Liver (tissue), 9 donors: Measurements from ENCODE around the gene FYB1. TPM values are rescaled to one million over a fixed set of nuclear protein-coding genes. Genes with fewer than 3 reads are reported as not detected.

Experiments used
- DNase-seq: peaks from one replicate; pipeline ENCODE4 v3.0.0-alpha.2; 2017; ENCODE audit warnings: low spot score
- H3K27ac ChIP-seq, 2 donors: one replicate each; pipeline ENCODE4 v1.7.0; 2013; ENCODE audit warnings: inconsistent platforms in 2 of 2, low read length in 2 of 2, control low read depth in 1 of 2, low read depth in 1 of 2, mild to moderate bottlenecking in 1 of 2
- H3K27me3 ChIP-seq, 4 donors: one replicate each; pipeline versions ENCODE4 v1.6.1 to v1.7.0; 2013; ENCODE audit warnings: low read length in 3 of 4, inconsistent platforms in 1 of 4, mild to moderate bottlenecking in 1 of 4, moderate library complexity in 1 of 4; ENCODE audit not compliant: control insufficient read depth in 4 of 4, insufficient read depth in 4 of 4
- H3K36me3 ChIP-seq, 4 donors: one replicate each; pipeline versions ENCODE4 v1.6.1 to v1.7.0; 2013; ENCODE audit warnings: low read length in 3 of 4, mild to moderate bottlenecking in 3 of 4, low read depth in 1 of 4, moderate library complexity in 1 of 4; ENCODE audit not compliant: control insufficient read depth in 4 of 4, insufficient read depth in 3 of 4
- H3K4me1 ChIP-seq, 4 donors: one replicate each; pipeline versions ENCODE4 v1.6.1 to v1.7.0; 2013; ENCODE audit warnings: low read length in 3 of 4, mild to moderate bottlenecking in 3 of 4, moderate library complexity in 1 of 4; ENCODE audit not compliant: control insufficient read depth in 4 of 4, insufficient read depth in 4 of 4
- H3K4me3 ChIP-seq, 3 donors: one replicate each; pipeline versions ENCODE4 v1.6.1 to v1.7.0; 2013; ENCODE audit warnings: low read length in 3 of 3, control low read depth in 1 of 3, low read depth in 1 of 3, mild to moderate bottlenecking in 1 of 3
- H3K9ac ChIP-seq, 2 donors: one replicate each; pipeline ENCODE4 v1.7.0; 2013; ENCODE audit warnings: low read length in 2 of 2, mild to moderate bottlenecking in 2 of 2, moderate library complexity in 2 of 2, control low read depth in 1 of 2, low read depth in 1 of 2
- H3K9me3 ChIP-seq, 4 donors: one replicate each; pipeline versions ENCODE4 v1.6.1 to v1.7.0; 2013; ENCODE audit warnings: low read length in 3 of 4; ENCODE audit not compliant: control insufficient read depth in 4 of 4
- ATF3 ChIP-seq: IDR thresholded peaks from 2 replicates; pipeline ENCODE4 v1.6.1; 2016; ENCODE audit warnings: antibody characterized with exemption
- CTCF ChIP-seq: fragments of 150-350 bp; IDR thresholded peaks from 2 replicates; pipeline ENCODE4 v1.5.1; 2017; ENCODE audit warnings: improper control_type of control experiment, low read depth, low read length; ENCODE audit not compliant: missing input control
- EGR1 ChIP-seq, 2 donors: IDR thresholded peaks; 2 replicates each; pipeline ENCODE4 v1.6.1; 2016 to 2018; ENCODE audit warnings: antibody characterized with exemption in 2 of 2, low read depth in 2 of 2
- FOXA1 ChIP-seq: IDR thresholded peaks from 2 replicates; pipeline ENCODE4 v1.6.1; 2016; ENCODE audit warnings: antibody characterized with exemption
- FOXA2 ChIP-seq: IDR thresholded peaks from 2 replicates; pipeline ENCODE4 v1.6.1; 2016; ENCODE audit warnings: antibody characterized with exemption
- GABPA ChIP-seq, 2 donors: IDR thresholded peaks in 1 of 2; conservative IDR thresholded peaks in 1 of 2; 2 replicates each; pipeline ENCODE4 v1.6.1; 2016; ENCODE audit warnings: antibody characterized with exemption in 2 of 2, mild to moderate bottlenecking in 1 of 2, moderate library complexity in 1 of 2
- HNF4A ChIP-seq, 2 donors: conservative IDR thresholded peaks; 2 replicates each; pipeline ENCODE4 v1.6.1; 2016; ENCODE audit warnings: antibody characterized with exemption in 2 of 2, mild to moderate bottlenecking in 2 of 2
- HNF4G ChIP-seq: IDR thresholded peaks from 2 replicates; pipeline ENCODE4 v1.6.1; 2016; ENCODE audit warnings: antibody characterized with exemption
- MAX ChIP-seq: IDR thresholded peaks from 2 replicates; pipeline ENCODE4 v1.6.1; 2016; ENCODE audit warnings: antibody characterized with exemption
- NR2F2 ChIP-seq: IDR thresholded peaks from 2 replicates; pipeline ENCODE4 v1.6.1; 2016; ENCODE audit warnings: antibody characterized with exemption
- RAD21 ChIP-seq, 2 donors: IDR thresholded peaks; 2 replicates each; pipeline ENCODE4 v1.6.1; 2016; ENCODE audit warnings: antibody characterized with exemption in 2 of 2, mild to moderate bottlenecking in 2 of 2
- REST ChIP-seq: IDR thresholded peaks from 2 replicates; pipeline ENCODE4 v1.6.1; 2016; ENCODE audit warnings: antibody characterized with exemption, mild to moderate bottlenecking
- RXRA ChIP-seq, 2 donors: IDR thresholded peaks; 2 replicates each; pipeline ENCODE4 v1.6.1; 2017 to 2018; ENCODE audit warnings: antibody characterized with exemption in 2 of 2, mild to moderate bottlenecking in 1 of 2
- SP1 ChIP-seq: IDR thresholded peaks from 2 replicates; pipeline ENCODE4 v1.6.1; 2018; ENCODE audit warnings: antibody characterized with exemption, mild to moderate bottlenecking
- TAF1 ChIP-seq: conservative IDR thresholded peaks from 2 replicates; pipeline ENCODE4 v1.6.1; 2016; ENCODE audit warnings: antibody characterized with exemption, mild to moderate bottlenecking
- YY1 ChIP-seq: IDR thresholded peaks from 2 replicates; pipeline ENCODE4 v1.6.1; 2016; ENCODE audit warnings: antibody characterized with exemption, mild to moderate bottlenecking
- ZBTB33 ChIP-seq: IDR thresholded peaks from 2 replicates; pipeline ENCODE4 v1.6.1; 2016; ENCODE audit warnings: antibody characterized with exemption
- WGBS: extraction: QIAGEN DNeasy Blood & Tissue Kit; methylation state at CpG from one replicate; pipeline ENCODE4 v1.1.7; 2013; 5-methylcytosine and 5-hydroxymethylcytosine counted together
- polyA plus RNA-seq, 2 donors: library from polyadenylated mRNA; stranded (reverse) in 1 of 2; unstranded in 1 of 2; fragments of 200-250 nt in 1 of 2; fragments of >200 nt in 1 of 2; fragmentation: Nextera tagmentation in 1 of 2; extraction: Ambion mirVana in 1 of 2; gene quantifications; one replicate each; pipeline versions ENCODE4 v1.2.1 to v1.2.3, GENCODE V29; 2013 to 2015
- total RNA-seq, 2 donors: library from RNA; depleted of rRNA; stranded (reverse); fragments of >200 nt; gene quantifications; one replicate each; pipeline ENCODE4 v1.2.3, GENCODE V29; 2014
- donor health status: healthy.
- donor health status: healthy.
- donor health status: healthy.
- donor health status: healthy.
- donor health status: healthy.

FYB1 gene
- total and polyA plus RNA-seq, 4 donors, result 2.3 to 14.6 (median 6.9) TPM

GRCh38 chr5:39172593-39172992 lies 46.8 kb downstream of the FYB1 start:
- DNase-seq, result no peak
- no peaks in the 10 kb centered on the region for H3K36me3 ChIP-seq
- H3K27me3 ChIP-seq, result peaks cover 0 to 2% (median 0%) of the 10 kb centered on the region in 4 donors
- H3K9ac ChIP-seq, result no peak overlapping the region
- no peak for TF ChIP-seq FOXA1
- TF ChIP-seq NR2F2, result no peak
- TF ChIP-seq REST, result no peak
- no peak for TF ChIP-seq ATF3
- TF ChIP-seq TAF1, result no peak
- no peak for TF ChIP-seq YY1
- TF ChIP-seq RXRA (IDR thresholded peaks at IDR 0.05), result no peak
- TF ChIP-seq CTCF, result no peak
- no peak for TF ChIP-seq GABPA (IDR thresholded peaks at IDR 0.05 in 1 of 2, conservative IDR thresholded peaks at IDR 0.05 in 1 of 2)
- no peak for TF ChIP-seq HNF4G
- TF ChIP-seq ZBTB33, result no peak
- no peak for TF ChIP-seq EGR1 (IDR thresholded peaks at IDR 0.05; ENCODE audit: low read depth in 2 of 2)
- no peak for TF ChIP-seq HNF4A (conservative IDR thresholded peaks at IDR 0.05)
- WGBS, result 92% methylated on average over 2 of the region's 2 CpGs
- no peak overlapping the region for H3K4me3 ChIP-seq
- peaks cover 0 to 3% (median under 1%) of the 10 kb centered on the region in 4 donors for H3K4me1 ChIP-seq
- H3K9me3 ChIP-seq, result peaks cover 0 to 5% (median 0%) of the 10 kb centered on the region in 4 donors
- no peak overlapping the region for H3K27ac ChIP-seq

- no peak overlapping the region for H3K9ac ChIP-seq
- no peak overlapping the region for H3K4me3 ChIP-seq
- H3K9me3 ChIP-seq, result peaks cover 0 to 5% (median 0%) of the 10 kb centered on the region in 4 donors
- peaks cover 0 to under 1% (median 0%) of the 10 kb centered on the region in 4 donors for H3K27me3 ChIP-seq
- H3K36me3 ChIP-seq, result no peaks in the 10 kb centered on the region
- H3K27ac ChIP-seq, result no peak overlapping the region
- no peak for DNase-seq
- WGBS, result 66% methylated on average over 4 of the region's 4 CpGs
- peaks cover 0 to 3% (median under 1%) of the 10 kb centered on the region in 4 donors for H3K4me1 ChIP-seq
- TF ChIP-seq HNF4A (conservative IDR thresholded peaks at IDR 0.05) (no peak), ZBTB33 (no peak), RAD21 (IDR thresholded peaks at IDR 0.05) (no peak), TAF1 (no peak), REST (no peak), HNF4G (no peak), ATF3 (no peak), GABPA (IDR thresholded peaks at IDR 0.05 in 1 of 2, conservative IDR thresholded peaks at IDR 0.05 in 1 of 2) (no peak), FOXA1 (no peak), SP1 (no peak), RXRA (IDR thresholded peaks at IDR 0.05) (no peak), EGR1 (IDR thresholded peaks at IDR 0.05; ENCODE audit: low read depth in 2 of 2) (no peak), FOXA2 (no peak), MAX (no peak)
Observed at GRCh38 chr5:39171647-39172046, 47.7 kb downstream of the FYB1 start.
